Colonic mucosa (tissue), 4 donors: ENCODE data around the gene VWA8. TPM values are rescaled to one million over a fixed set of nuclear protein-coding genes. Genes with fewer than 3 reads are reported as not detected.

Source experiments
- DNase-seq: peaks from one replicate; pipeline ENCODE4 v3.0.0-alpha.2; 2020
- H3K27ac ChIP-seq: fragments of 200-600 bp; one replicate; pipeline ENCODE4 v1.8.0; 2021
- H3K27me3 ChIP-seq: fragments of 200-600 bp; one replicate; pipeline ENCODE4 v1.8.0; 2021
- H3K36me3 ChIP-seq: fragments of 200-600 bp; one replicate; pipeline ENCODE4 v1.8.0; 2021
- H3K4me1 ChIP-seq: fragments of 200-600 bp; one replicate; pipeline ENCODE4 v1.8.0; 2021; ENCODE audit warnings: mild to moderate bottlenecking
- H3K4me3 ChIP-seq: fragments of 200-600 bp; one replicate; pipeline ENCODE4 v1.8.0; 2021
- H3K9ac ChIP-seq, 2 donors: one replicate each; pipeline ENCODE4 v1.7.0; 2013; ENCODE audit warnings: control low read depth in 2 of 2, low read depth in 2 of 2, low read length in 2 of 2
- H3K9me3 ChIP-seq: fragments of 200-600 bp; one replicate; pipeline ENCODE4 v1.8.0; 2021
- CTCF ChIP-seq: fragments of 200-600 bp; IDR thresholded peaks from one replicate; pipeline ENCODE4 v1.8.0; 2022; ENCODE audit warnings: antibody characterized with exemption, mild to moderate bottlenecking
- intact Hi-C: fragments of 100-400 bp; cut with DNase I; formaldehyde crosslinking; loops from one replicate; pipeline ENCODE4 v1.14.1; 2022
- total RNA-seq, 2 donors: library from RNA; stranded (reverse); fragmentation: NEBNext Ultra II Directional in 1 of 2; extraction: Animal tissue kit (Norgen Biotek cat#: 25700) in 1 of 2; gene quantifications; one replicate each; pipeline ENCODE4 v1.2.1, GENCODE V29; 2021
- donor health status: healthy.
- donor health status: DM: no; HTN: no; CAD: no.
- donor health status: DM: no; HTN: no; CAD: no.

The VWA8 gene
- total RNA-seq, 2 donors from 2014 or later, result 23.8 to 31.8 TPM

- H3K9me3 ChIP-seq, result no peaks in the 10 kb centered on the region
- intact Hi-C loops, result no loop called here
- H3K4me3 ChIP-seq, result no peak overlapping the region
- TF ChIP-seq CTCF, result no peak
- DNase-seq, result no peak
- no peaks in the 10 kb centered on the region for H3K36me3 ChIP-seq
- H3K27ac ChIP-seq, result no peak overlapping the region
- no peaks in the 10 kb centered on the region for H3K27me3 ChIP-seq
- H3K4me1 ChIP-seq, result no peaks in the 10 kb centered on the region
- peak overlapping the region in 1 of 2 donors; percentile 14 for H3K9ac ChIP-seq
These were observed 13.5 kb upstream of the VWA8 start for GRCh38 chr13:41974262-41974900.

GRCh38 chr13:41973247-41973741, 12.4 kb upstream of the VWA8 start:
- intact Hi-C loops, result no loop called here
- no peak overlapping the region for H3K9ac ChIP-seq
- H3K9me3 ChIP-seq, result no peaks in the 10 kb centered on the region
- H3K4me3 ChIP-seq, result no peak overlapping the region
- H3K36me3 ChIP-seq, result no peaks in the 10 kb centered on the region
- H3K4me1 ChIP-seq, result no peaks in the 10 kb centered on the region
- TF ChIP-seq CTCF, result no peak
- DNase-seq, result no peak
- no peaks in the 10 kb centered on the region for H3K27me3 ChIP-seq
- H3K27ac ChIP-seq, result no peak overlapping the region

GRCh38 chr13:41971848-41972247, 10.9 kb upstream of the VWA8 start:
- no peak overlapping the region for H3K4me3 ChIP-seq
- intact Hi-C loops, result no loop called here

GRCh38 chr13:41970918-41971317, 10.0 kb upstream of the VWA8 start:
- Histone ChIP-seq H3K27me3 (no peaks in the 10 kb centered on the region), H3K9me3 (no peaks in the 10 kb centered on the region), H3K4me3 (no peak overlapping the region), H3K36me3 (no peaks in the 10 kb centered on the region), H3K27ac (no peak overlapping the region), H3K9ac (no peak overlapping the region), H3K4me1 (no peaks in the 10 kb centered on the region)
- DNase-seq, result no peak
- no peak for TF ChIP-seq CTCF
- intact Hi-C loops, result no loop called here

More at GRCh38 chr13:41971848-41972247, 10.9 kb upstream of the VWA8 start:
- H3K27me3 ChIP-seq, result no peaks in the 10 kb centered on the region
- no peak for DNase-seq
- TF ChIP-seq CTCF, result no peak
- no peaks in the 10 kb centered on the region for H3K9me3 ChIP-seq
- no peak overlapping the region for H3K9ac ChIP-seq
- no peaks in the 10 kb centered on the region for H3K36me3 ChIP-seq
- no peak overlapping the region for H3K27ac ChIP-seq
- H3K4me1 ChIP-seq, result no peaks in the 10 kb centered on the region

- TF ChIP-seq CTCF, result no peak
- no peak overlapping the region for H3K4me3 ChIP-seq
- H3K27ac ChIP-seq, result no peak overlapping the region
- H3K4me1 ChIP-seq, result no peaks in the 10 kb centered on the region
- no peaks in the 10 kb centered on the region for H3K36me3 ChIP-seq
- intact Hi-C loops, result no loop called here
- no peak for DNase-seq
- no peaks in the 10 kb centered on the region for H3K27me3 ChIP-seq
- H3K9me3 ChIP-seq, result no peaks in the 10 kb centered on the region
- no peak overlapping the region for H3K9ac ChIP-seq
These were observed 9.1 kb upstream of the VWA8 start for GRCh38 chr13:41970022-41970421.
